CD14-positive monocyte (primary cell): ENCODE data around the gene SUSD6. TPM values are rescaled to one million over a fixed set of nuclear protein-coding genes. Genes with fewer than 3 reads are reported as not detected.

ENCODE experiments used
- DNase-seq, 3 donors: peaks; one replicate each; pipeline ENCODE4 v3.0.0-alpha.2; 2011 to 2022
- H2AFZ ChIP-seq: 2 replicates; pipeline ENCODE4 v1.6.0; 2012; ENCODE audit warnings: mild to moderate bottlenecking, low read depth, low read length, inconsistent platforms; ENCODE audit not compliant: insufficient read depth, poor library complexity, severe bottlenecking
- H3K27ac ChIP-seq, 2 donors: 1 replicate in 1 of 2; 2 replicates in 1 of 2; pipeline ENCODE4 v1.5.1; 2012 to 2013; ENCODE audit warnings: low read length in 2 of 2, control low read depth in 1 of 2, inconsistent platforms in 1 of 2, low read depth in 1 of 2, mild to moderate bottlenecking in 1 of 2
- H3K27me3 ChIP-seq, 2 donors: one replicate each; pipeline versions ENCODE4 v1.6.0 to v1.6.1; 2011 to 2013; ENCODE audit warnings: low read length in 2 of 2; ENCODE audit not compliant: control insufficient read depth in 2 of 2, insufficient read depth in 2 of 2
- H3K36me3 ChIP-seq, 2 donors: replicated peaks in 1 of 2; 1 replicate in 1 of 2; 2 replicates in 1 of 2; pipeline versions ENCODE4 v1.5.1 to v1.6.1; 2012 to 2013; ENCODE audit warnings: low read length in 2 of 2, control low read depth in 1 of 2, inconsistent platforms in 1 of 2, mild to moderate bottlenecking in 1 of 2; ENCODE audit not compliant: insufficient read depth in 2 of 2, control insufficient read depth in 1 of 2
- H3K4me1 ChIP-seq, 2 donors: 1 replicate in 1 of 2; 2 replicates in 1 of 2; pipeline versions ENCODE4 v1.5.1 to v1.6.1; 2012 to 2013; ENCODE audit warnings: low read length in 2 of 2, control low read depth in 1 of 2, inconsistent platforms in 1 of 2, mild to moderate bottlenecking in 1 of 2, moderate library complexity in 1 of 2; ENCODE audit not compliant: insufficient read depth in 2 of 2, control insufficient read depth in 1 of 2
- H3K4me2 ChIP-seq: replicated peaks from 2 replicates; pipeline ENCODE3; 2012; ENCODE audit warnings: low read length, moderate library complexity, mild to moderate bottlenecking; ENCODE audit not compliant: poor library complexity, severe bottlenecking; ENCODE audit errors: extremely low read depth
- H3K4me3 ChIP-seq, 3 experiments: fragments of 200-600 bp in 1 of 3; sonication (generic) in 1 of 3; replicated peaks in 1 of 3; 1 replicate in 2 of 3; 2 replicates in 1 of 3; pipeline ENCODE4 v1.5.1; 2011 to 2013; ENCODE audit warnings: low read length in 3 of 3, mild to moderate bottlenecking in 3 of 3, control low read depth in 2 of 3, low read depth in 2 of 3, inconsistent platforms in 1 of 3, moderate library complexity in 1 of 3
- H3K79me2 ChIP-seq: 2 replicates; pipeline ENCODE4 v1.6.0; 2012; ENCODE audit warnings: mild to moderate bottlenecking, control low read depth, inconsistent platforms, low read length, moderate library complexity; ENCODE audit not compliant: insufficient read depth
- H3K9ac ChIP-seq: 2 replicates; pipeline ENCODE4 v1.6.0; 2017; ENCODE audit warnings: low read length, mild to moderate bottlenecking; ENCODE audit not compliant: insufficient read depth, poor library complexity, severe bottlenecking
- H3K9me3 ChIP-seq, 2 donors: replicated peaks in 1 of 2; 1 replicate in 1 of 2; 2 replicates in 1 of 2; pipeline versions ENCODE4 v1.5.1 to v1.6.1; 2012 to 2013; ENCODE audit warnings: low read length in 2 of 2, control low read depth in 1 of 2; ENCODE audit not compliant: control insufficient read depth in 1 of 2, insufficient read depth in 1 of 2
- H4K20me1 ChIP-seq: 2 replicates; pipeline ENCODE4 v1.6.0; 2012; ENCODE audit warnings: mild to moderate bottlenecking, low read length, control low read depth, moderate library complexity; ENCODE audit not compliant: insufficient read depth
- H3K27ac Mint-ChIP-seq, 7 donors: one replicate each; pipeline ENCODE4 v1.8.0; 2020; ENCODE audit warnings: mild to moderate bottlenecking in 7 of 7, mixed read lengths in 7 of 7, moderate library complexity in 6 of 7, inconsistent platforms in 2 of 7
- H3K27me3 Mint-ChIP-seq, 3 donors: one replicate each; pipeline ENCODE4 v1.8.0; 2021 to 2022; ENCODE audit warnings: low read depth in 3 of 3, mild to moderate bottlenecking in 3 of 3, mixed read lengths in 3 of 3, moderate library complexity in 3 of 3, inconsistent platforms in 1 of 3
- H3K36me3 Mint-ChIP-seq, 2 donors: one replicate each; pipeline ENCODE4 v1.8.0; 2020; ENCODE audit warnings: mixed read lengths in 2 of 2, inconsistent platforms in 1 of 2, mild to moderate bottlenecking in 1 of 2
- H3K4me1 Mint-ChIP-seq: one replicate; pipeline ENCODE4 v1.8.0; 2020; ENCODE audit warnings: mild to moderate bottlenecking, mixed read lengths
- H3K4me3 Mint-ChIP-seq, 2 donors: one replicate each; pipeline ENCODE4 v1.8.0; 2020; ENCODE audit warnings: mild to moderate bottlenecking in 2 of 2, mixed read lengths in 2 of 2, moderate library complexity in 1 of 2
- H3K9me3 Mint-ChIP-seq, 7 donors: one replicate each; pipeline ENCODE4 v1.8.0; 2020 to 2022; ENCODE audit warnings: mixed read lengths in 7 of 7, mild to moderate bottlenecking in 6 of 7, moderate library complexity in 6 of 7, inconsistent platforms in 2 of 7
- WGBS: methylation state at CpG from one replicate; pipeline ENCODE4 v1.1.5; 2013; ENCODE audit warnings: missing lambda C conversion rate; ENCODE audit not compliant: insufficient coverage; 5-methylcytosine and 5-hydroxymethylcytosine counted together
- intact Hi-C, 2 donors: fragments of 100-400 bp; cut with micrococcal nuclease; formaldehyde crosslinking; loops; one replicate each; pipeline versions ENCODE4 v1.15.0 to v1.15.1; 2023
- polyA plus RNA-seq, 3 donors: library from polyadenylated mRNA; depleted of rRNA in 1 of 3; unstranded in 2 of 3; stranded (reverse) in 1 of 3; fragments of 300-500 nt in 2 of 3; fragments of >200 nt in 1 of 3; fragmentation: Illumina TruSeq in 2 of 3; gene quantifications; 1 replicate in 2 of 3; 2 replicates in 1 of 3; pipeline ENCODE4 v1.2.3, GENCODE V29; 2012 to 2021
- TF ChIP-seq, protein P1 (sequence below): fragments of 200-600 bp; IDR thresholded peaks from one replicate; pipeline ENCODE4 v1.8.0; 2022; ENCODE audit warnings: antibody characterized with exemption, mild to moderate bottlenecking

Gene SUSD6
- polyA plus RNA-seq, 3 donors = 17.3 to 81.8 (median 30.1) TPM

DNA sequence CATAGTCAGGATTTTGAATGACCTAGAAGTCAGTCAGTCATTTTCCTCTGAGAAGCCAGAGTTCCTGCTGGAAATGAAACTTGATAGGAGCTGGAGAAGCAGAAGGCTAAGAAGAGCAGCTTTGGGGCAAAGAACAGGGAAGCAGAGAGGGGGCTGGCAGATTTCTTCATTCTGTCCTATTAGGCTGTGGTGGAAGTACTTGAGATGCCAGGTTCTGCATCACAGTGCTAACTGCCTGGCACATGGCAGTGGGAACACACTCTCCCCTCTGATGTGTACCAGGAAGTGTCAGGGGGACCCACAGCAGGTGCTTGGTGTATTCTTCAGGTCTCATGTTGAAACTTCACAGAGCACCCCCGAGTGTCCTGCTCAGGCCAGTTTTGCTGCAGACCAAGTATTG lies 61.0 kb downstream of the SUSD6 start:
- peaks cover 41 to 44% of the 10 kb centered on the region in 2 donors for H3K4me1 ChIP-seq
- Mint-ChIP-seq H3K27me3 (no peaks in the 10 kb centered on the region), H3K4me3 (no peak overlapping the region), H3K36me3 (peaks cover 42 to 71% of the 10 kb centered on the region in 2 donors), H3K27ac (peak overlapping the region in 3 of 7 donors; percentile 47 to 65 (median 54)), H3K9me3 (no peaks in the 10 kb centered on the region), H3K4me1 (peaks cover 71% of the 10 kb centered on the region)
- H3K4me3 ChIP-seq = no peak overlapping the region
- peaks cover 3 to 43% of the 10 kb centered on the region in 2 donors for H3K36me3 ChIP-seq
- peak overlapping the region in 1 of 2 donors; percentile 55 for H3K27ac ChIP-seq
- intact Hi-C loops = no loop called here
- H4K20me1 ChIP-seq = peaks cover 100% of the 10 kb centered on the region
- peaks cover 97% of the 10 kb centered on the region for H3K79me2 ChIP-seq
- no peak overlapping the region for H3K4me2 ChIP-seq
- 100% methylated on average over 1 of the region's 1 CpG for WGBS
- H3K27me3 ChIP-seq = no peaks in the 10 kb centered on the region
- TF ChIP-seq, protein P1, sequence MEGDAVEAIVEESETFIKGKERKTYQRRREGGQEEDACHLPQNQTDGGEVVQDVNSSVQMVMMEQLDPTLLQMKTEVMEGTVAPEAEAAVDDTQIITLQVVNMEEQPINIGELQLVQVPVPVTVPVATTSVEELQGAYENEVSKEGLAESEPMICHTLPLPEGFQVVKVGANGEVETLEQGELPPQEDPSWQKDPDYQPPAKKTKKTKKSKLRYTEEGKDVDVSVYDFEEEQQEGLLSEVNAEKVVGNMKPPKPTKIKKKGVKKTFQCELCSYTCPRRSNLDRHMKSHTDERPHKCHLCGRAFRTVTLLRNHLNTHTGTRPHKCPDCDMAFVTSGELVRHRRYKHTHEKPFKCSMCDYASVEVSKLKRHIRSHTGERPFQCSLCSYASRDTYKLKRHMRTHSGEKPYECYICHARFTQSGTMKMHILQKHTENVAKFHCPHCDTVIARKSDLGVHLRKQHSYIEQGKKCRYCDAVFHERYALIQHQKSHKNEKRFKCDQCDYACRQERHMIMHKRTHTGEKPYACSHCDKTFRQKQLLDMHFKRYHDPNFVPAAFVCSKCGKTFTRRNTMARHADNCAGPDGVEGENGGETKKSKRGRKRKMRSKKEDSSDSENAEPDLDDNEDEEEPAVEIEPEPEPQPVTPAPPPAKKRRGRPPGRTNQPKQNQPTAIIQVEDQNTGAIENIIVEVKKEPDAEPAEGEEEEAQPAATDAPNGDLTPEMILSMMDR = no peak
- no peak for DNase-seq
- H3K9ac ChIP-seq = no peak overlapping the region
- no peak overlapping the region for H2AFZ ChIP-seq
- no peaks in the 10 kb centered on the region for H3K9me3 ChIP-seq

DNA sequence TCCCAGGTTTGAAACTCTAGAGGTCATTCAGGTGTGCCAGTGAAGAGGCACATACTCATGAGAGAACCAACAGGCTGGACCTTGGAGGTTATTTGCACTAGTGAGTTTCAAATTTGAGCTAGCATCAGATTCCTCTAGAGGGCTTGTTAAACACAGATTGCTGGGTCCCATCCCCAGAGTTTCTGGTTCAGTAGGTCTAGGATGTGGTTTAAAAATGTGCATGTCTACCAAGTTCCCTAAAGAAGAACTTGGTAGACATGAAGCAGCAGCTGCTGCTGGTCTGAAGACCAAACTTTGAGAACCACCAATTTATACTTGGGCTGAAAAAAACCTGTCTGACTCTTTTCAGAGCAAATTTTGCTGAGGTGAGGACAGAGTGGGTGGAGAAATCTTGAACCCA lies 61.7 kb downstream of the SUSD6 start:
- Mint-ChIP-seq H3K4me1 (peaks cover 64% of the 10 kb centered on the region), H3K36me3 (peaks cover 39 to 65% of the 10 kb centered on the region in 2 donors), H3K27ac (peak overlapping the region; percentile 64 to 88 (median 69)), H3K27me3 (no peaks in the 10 kb centered on the region), H3K9me3 (no peaks in the 10 kb centered on the region), H3K4me3 (no peak overlapping the region)
- Histone ChIP-seq H4K20me1 (peaks cover 100% of the 10 kb centered on the region), H2AFZ (no peak overlapping the region), H3K9ac (no peak overlapping the region), H3K27ac (peak overlapping the region in 1 of 2 donors; percentile 55), H3K79me2 (peaks cover 97% of the 10 kb centered on the region), H3K4me2 (no peak overlapping the region), H3K9me3 (no peaks in the 10 kb centered on the region), H3K4me3 (no peak overlapping the region), H3K4me1 (peaks cover 33 to 38% of the 10 kb centered on the region in 2 donors), H3K36me3 (peaks cover 3 to 47% of the 10 kb centered on the region in 2 donors), H3K27me3 (no peaks in the 10 kb centered on the region)
- TF ChIP-seq, protein P1 = no peak
- DNase-seq = no peak
- intact Hi-C loops = no loop called here
